Endothelial cell of umbilical vein (primary cell): ENCODE results near the gene SORCS3. TPM values are rescaled to one million over a fixed set of nuclear protein-coding genes. Genes with fewer than 3 reads are reported as not detected.

ENCODE experiments used
- BruUV-seq: library from RNA; stranded (reverse); fragments of 400-500 nt; replicated peaks from 2 replicates; lab custom pipeline; 2021; lab: Mats Ljungman, UMichigan
- CTCF ChIA-PET: fragments of 300-600, 350-600 bp; sonication (Branson Sonifier 250); formaldehyde crosslinking; loops from one replicate; lab custom pipeline; 2021; ENCODE audit warnings: antibody characterized with exemption, inconsistent platforms; lab: Charles Lee
- POLR2A ChIA-PET: fragments of 300-600, 350-600 bp; sonication (Branson Sonifier 250); formaldehyde crosslinking; loops from one replicate; lab custom pipeline; 2021; ENCODE audit warnings: antibody characterized with exemption, inconsistent platforms; lab: Charles Lee
- DNase-seq: peaks from one replicate; pipeline ENCODE4 v3.0.0-alpha.2; 2011; ENCODE audit warnings: low read depth, low spot score
- FAIRE-seq: peaks from 2 replicates; lab custom pipeline; 2011; peaks lifted over from hg19 to GRCh38; lab: Jason Lieb, UNC
- H2AFZ ChIP-seq: 2 replicates; pipeline ENCODE4 v1.6.0; 2012; ENCODE audit warnings: low read depth, low read length, control low read depth, inconsistent platforms
- H3K27ac ChIP-seq: 2 replicates; pipeline ENCODE4 v1.5.1; 2011; ENCODE audit warnings: low read depth, mild to moderate bottlenecking, control low read depth, low read length, moderate library complexity; ENCODE audit not compliant: insufficient read depth
- H3K27me3 ChIP-seq, 2 experiments: 2 replicates each; pipeline versions ENCODE4 v1.6.0 to v1.6.1; 2011; ENCODE audit warnings: low read length in 2 of 2, mixed read lengths in 1 of 2; ENCODE audit not compliant: control insufficient read depth in 2 of 2, insufficient read depth in 2 of 2
- H3K36me3 ChIP-seq, 2 experiments: 2 replicates in 1 of 2; 3 replicates in 1 of 2; pipeline ENCODE4 v1.5.1; 2011; ENCODE audit warnings: low read length in 2 of 2, mild to moderate bottlenecking in 1 of 2, moderate library complexity in 1 of 2; ENCODE audit not compliant: control insufficient read depth in 2 of 2, insufficient read depth in 2 of 2; ENCODE audit errors: extremely low read depth in 1 of 2
- H3K4me1 ChIP-seq: 3 replicates; pipeline ENCODE4 v1.5.1; 2011; ENCODE audit warnings: mild to moderate bottlenecking, low read length; ENCODE audit not compliant: control insufficient read depth, insufficient read depth; ENCODE audit errors: extremely low read depth
- H3K4me2 ChIP-seq: 2 replicates; pipeline ENCODE4 v1.6.1; 2011; ENCODE audit warnings: low read length, control low read depth, mixed read lengths; ENCODE audit not compliant: insufficient read depth
- H3K4me3 ChIP-seq, 3 experiments: fragments of 200-600 bp in 1 of 3; sonication (generic), shearing (Covaris generic) in 1 of 3; replicated peaks in 1 of 3; 2 replicates each; pipeline ENCODE4 v1.5.1; 2011 to 2016; ENCODE audit warnings: control low read depth in 3 of 3, low read length in 3 of 3, mild to moderate bottlenecking in 2 of 3, inconsistent platforms in 1 of 3, low read depth in 1 of 3, moderate library complexity in 1 of 3; ENCODE audit not compliant: insufficient read depth in 1 of 3
- H3K79me2 ChIP-seq: 2 replicates; pipeline ENCODE4 v1.6.0; 2012; ENCODE audit warnings: low read length, inconsistent platforms; ENCODE audit not compliant: control insufficient read depth, insufficient read depth
- H3K9ac ChIP-seq: replicated peaks from 2 replicates; pipeline ENCODE3; 2011; ENCODE audit warnings: low read length, control low read depth; ENCODE audit not compliant: insufficient read depth; ENCODE audit errors: extremely low read depth
- H3K9me1 ChIP-seq: replicated peaks from 3 replicates; pipeline ENCODE4 v1.6.0; 2011; ENCODE audit warnings: mild to moderate bottlenecking, low read length; ENCODE audit not compliant: control insufficient read depth, insufficient read depth; ENCODE audit errors: extremely low read depth
- H3K9me3 ChIP-seq: replicated peaks from 2 replicates; pipeline ENCODE4 v1.5.1; 2012; ENCODE audit warnings: low read length, inconsistent platforms; ENCODE audit not compliant: control insufficient read depth, insufficient read depth
- H4K20me1 ChIP-seq: replicated peaks from 2 replicates; pipeline ENCODE3; 2011; ENCODE audit warnings: mild to moderate bottlenecking, low read length; ENCODE audit not compliant: control insufficient read depth, insufficient read depth; ENCODE audit errors: extremely low read depth
- CTCF ChIP-seq, 2 donors: IDR thresholded peaks; 1 replicate in 1 of 2; 2 replicates in 1 of 2; pipeline ENCODE4 v1.5.1; 2011; ENCODE audit warnings: low read length in 2 of 2, mild to moderate bottlenecking in 2 of 2, moderate library complexity in 2 of 2, control low read depth in 1 of 2, inconsistent platforms in 1 of 2, low read depth in 1 of 2; ENCODE audit not compliant: insufficient read depth in 1 of 2; ENCODE audit errors: extremely low read depth in 1 of 2
- EZH2 ChIP-seq: IDR thresholded peaks from 2 replicates; pipeline ENCODE4 v1.6.1; 2012; ENCODE audit warnings: borderline replicate concordance, low read depth, mild to moderate bottlenecking, moderate library complexity, low read length, inconsistent platforms; ENCODE audit not compliant: severe bottlenecking
- FOS ChIP-seq: IDR thresholded peaks from 2 replicates; pipeline ENCODE4 v1.6.1; 2011; ENCODE audit warnings: mild to moderate bottlenecking, low read length, moderate library complexity, borderline replicate concordance; ENCODE audit not compliant: insufficient read depth
- GATA2 ChIP-seq: IDR thresholded peaks from 2 replicates; pipeline ENCODE4 v1.7.0; 2011; ENCODE audit warnings: low read depth, mild to moderate bottlenecking, moderate library complexity, mixed read lengths, low read length; ENCODE audit not compliant: insufficient read length, insufficient read depth
- JUN ChIP-seq: IDR thresholded peaks from 2 replicates; pipeline ENCODE4 v1.6.1; 2011; ENCODE audit warnings: borderline replicate concordance, low read depth; ENCODE audit not compliant: insufficient read length, insufficient read depth
- MAX ChIP-seq: IDR thresholded peaks from 2 replicates; pipeline ENCODE4 v1.6.1; 2011; ENCODE audit not compliant: insufficient read depth, insufficient read length
- MYC ChIP-seq: IDR thresholded peaks from one replicate; pipeline ENCODE4 v1.6.1; 2011; ENCODE audit warnings: mild to moderate bottlenecking, low read depth, low read length
- POLR2A ChIP-seq: IDR thresholded peaks from 2 replicates; pipeline ENCODE4 v1.6.1; 2012; ENCODE audit warnings: low read depth, mild to moderate bottlenecking, control low read depth, low read length
- POLR2AphosphoS5 ChIP-seq: IDR thresholded peaks from 2 replicates; pipeline ENCODE4 v1.6.1; 2012; ENCODE audit warnings: low read depth, mild to moderate bottlenecking, control low read depth, low read length, moderate library complexity; ENCODE audit not compliant: insufficient read depth
- dilution Hi-C: fragments of 300-500 bp; cut with MboI; formaldehyde crosslinking; loops from one replicate; pipeline ENCODE4 v1.15.0; 2019; ENCODE audit warnings: low sequenced_read_pairs; ENCODE audit not compliant: extremely low pct_ligation_motif_present
- intact Hi-C: fragments of 100-400 bp; cut with micrococcal nuclease; formaldehyde crosslinking; loops from one replicate; pipeline ENCODE4 v1.10.0; 2022
- polyA plus RNA-seq, 4 experiments: library from polyadenylated mRNA; depleted of rRNA in 3 of 4; stranded (reverse) in 3 of 4; unstranded in 1 of 4; fragments of >200 nt; gene quantifications; 2 replicates each; pipeline versions ENCODE4 v1.2.1 to v1.2.3, GENCODE V29; 2011 to 2012; ENCODE audit warnings: missing spikeins in 1 of 4
- total RNA-seq: library from RNA; stranded (reverse); gene quantifications from 2 replicates; pipeline ENCODE4 v1.2.3, GENCODE V29; 2021

SORCS3 gene
- total and polyA plus RNA-seq, 2 donors (not counting 3 experiments of a cell fraction or from before 2014, with no cell fraction given), result not detected

- intact Hi-C loops, result no loop called here
- no peak overlapping the region for H3K9ac ChIP-seq
- no peaks in the 10 kb centered on the region for H3K4me1 ChIP-seq
- POLR2A ChIA-PET, result no interaction called here
- H4K20me1 ChIP-seq, result no peaks in the 10 kb centered on the region
- no peaks in the 10 kb centered on the region for H3K36me3 ChIP-seq
- no peak overlapping the region for H3K27ac ChIP-seq
- no TSS peak for BruUV-seq
- FAIRE-seq (no peak), DNase-seq (no peak)
- dilution Hi-C loops, result no loop called here
- no peak overlapping the region for H2AFZ ChIP-seq
- no peaks in the 10 kb centered on the region for H3K9me1 ChIP-seq
- no peaks in the 10 kb centered on the region for H3K79me2 ChIP-seq
- no peak overlapping the region for H3K4me3 ChIP-seq
- H3K27me3 ChIP-seq, result no peaks in the 10 kb centered on the region
- TF ChIP-seq POLR2AphosphoS5 (no peak), GATA2 (no peak), MAX (no peak), MYC (no peak), FOS (no peak), JUN (no peak), POLR2A (no peak), CTCF (IDR thresholded peaks at IDR 0.05; ENCODE audit: extremely low read depth in 1 of 2, insufficient read depth in 1 of 2, low read depth in 1 of 2, low read length in 2 of 2) (no peak), EZH2 (no peak)
- H3K4me2 ChIP-seq, result no peak overlapping the region
- CTCF ChIA-PET, result no interaction called here
- H3K9me3 ChIP-seq, result no peaks in the 10 kb centered on the region
These were observed 376.6 kb downstream of the SORCS3 start for GRCh38 chr10:105017691-105018090.
